ENCODE data around the gene SHMT2.

GRCh38 chr12:57210926-57211692 is 18.4 kb upstream of the SHMT2 start:
- TF ChIP-seq GATA2 (IDR thresholded peaks at IDR 0.05; ENCODE audit: low read depth, low read length) (no peak), GATA3 (IDR thresholded peaks at IDR 0.05; ENCODE audit: low read depth, low read length) (no peak)

All from SH-SY5Y (cell line).